Suppressor macrophage (primary cell): ENCODE results near the gene CHRNA4.
"Not testable (repeated sequence)": the region's sequence is repeated elsewhere in the genome, so short reads cannot be mapped to it uniquely, and the experiment has no call there.

ENCODE experiments used
- DNase-seq, 4 experiments: peaks; one replicate each; pipeline ENCODE4 v3.0.0-alpha.2; 2020 to 2022

CHRNA4 gene

DNA sequence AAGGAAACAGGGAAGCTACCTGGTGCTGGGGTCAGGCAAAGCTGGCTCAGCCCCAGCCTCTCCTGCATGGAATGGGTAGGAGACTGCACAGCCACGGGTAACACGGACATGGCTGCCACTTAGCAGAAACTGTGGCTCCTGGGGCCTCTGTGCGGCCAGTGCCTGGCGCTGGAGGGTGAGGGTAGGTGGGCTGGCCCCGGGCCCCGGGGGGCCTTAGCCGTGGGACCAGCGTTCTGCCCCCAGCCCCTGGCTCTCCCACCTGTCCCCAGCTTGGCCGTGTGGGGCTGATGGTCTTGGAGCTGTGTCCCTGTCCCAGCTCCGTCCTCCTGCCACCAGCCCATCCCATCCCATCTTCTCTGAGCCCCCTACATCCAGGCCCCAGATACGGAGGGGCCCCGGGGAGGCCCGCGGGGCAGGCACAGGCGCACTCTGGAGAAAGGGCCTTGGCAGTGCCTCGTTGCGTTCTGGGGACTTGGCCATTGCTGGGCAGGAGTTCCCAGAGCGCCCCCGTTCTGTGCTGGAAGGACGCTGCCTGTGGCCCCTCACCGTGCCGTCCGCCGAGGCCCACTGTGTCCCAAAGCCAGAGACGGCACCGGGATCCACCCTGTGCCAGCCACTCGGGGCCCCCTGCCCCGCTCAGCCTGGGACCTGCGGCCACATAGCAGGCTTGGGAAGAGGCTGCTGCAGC lies 12.2 kb downstream of the CHRNA4 start:
- DNase-seq, result no peak

DNA sequence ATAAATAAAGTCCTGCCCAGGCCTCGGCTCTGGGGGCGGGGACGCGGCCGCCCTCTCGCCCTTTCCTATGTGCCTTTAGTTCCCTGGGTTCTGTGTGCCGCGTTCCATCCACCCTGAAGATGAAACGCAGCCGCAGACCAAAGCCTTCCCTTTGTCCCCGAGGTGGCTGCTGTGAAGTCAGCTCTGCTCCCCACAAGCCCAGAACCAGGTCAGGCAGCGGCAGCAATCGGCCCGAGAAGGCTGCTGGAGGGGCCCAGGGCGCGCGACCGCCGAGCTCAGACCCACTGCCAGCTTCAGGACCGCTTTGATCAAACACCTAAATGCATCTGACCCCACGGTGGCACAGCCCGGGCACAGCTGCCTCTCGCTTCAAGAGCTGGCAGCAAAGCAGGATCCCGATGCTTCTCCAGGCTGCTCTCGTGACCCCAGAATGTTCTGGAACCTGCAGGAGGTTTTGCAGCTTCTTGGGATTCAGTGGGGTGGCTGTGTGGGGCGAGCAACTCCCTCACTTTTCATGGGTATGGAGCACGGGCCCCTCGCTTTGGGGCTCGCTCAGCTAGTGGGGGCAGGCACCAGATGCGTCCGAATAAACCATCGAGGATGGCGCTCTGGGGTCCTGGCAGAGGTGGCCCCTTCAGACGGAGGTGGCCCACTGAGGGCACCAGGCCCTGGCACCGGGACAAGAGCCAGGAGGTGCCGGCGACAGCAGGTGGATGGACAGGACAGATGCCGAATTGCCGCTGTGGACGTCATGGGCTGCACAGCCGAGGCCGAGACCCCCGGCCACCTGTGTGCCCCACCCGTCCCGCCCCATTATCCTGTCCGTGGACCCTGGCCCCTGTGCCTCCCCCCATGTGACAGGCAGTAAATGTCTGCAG lies 13.0 kb downstream of the CHRNA4 start:
- DNase-seq, result no peak

DNA sequence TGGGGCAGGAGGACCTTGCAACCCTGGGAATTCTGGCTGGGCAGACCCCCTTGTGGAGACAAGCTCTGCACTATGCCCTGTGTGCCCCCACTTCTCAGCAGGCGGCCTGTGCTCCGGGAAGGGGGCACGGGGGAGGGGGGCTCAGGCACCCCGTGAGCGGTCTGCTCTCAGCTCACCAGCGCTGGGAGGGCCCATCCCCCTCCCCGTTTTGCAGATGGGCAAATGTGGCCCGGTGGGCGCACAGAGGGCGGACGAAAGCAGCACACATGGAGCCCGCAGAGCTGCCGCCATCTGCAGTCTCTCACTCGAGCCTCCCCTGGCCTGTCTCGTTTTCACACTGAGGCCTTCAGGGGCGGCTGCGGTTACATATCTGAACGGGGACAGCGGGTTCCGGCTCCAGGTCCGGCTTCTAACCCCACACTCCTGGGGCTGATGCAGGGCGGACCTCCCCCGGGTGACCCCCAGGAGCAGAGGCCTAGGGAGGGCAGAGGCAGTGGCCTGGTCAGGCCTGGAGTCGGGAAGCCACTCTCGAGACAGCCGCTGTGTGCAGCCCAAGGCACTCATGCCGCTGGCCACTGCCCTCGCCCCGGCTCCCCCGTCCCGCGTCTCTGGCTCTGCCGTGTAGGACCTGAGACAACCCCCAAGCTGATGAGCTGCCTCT lies 13.9 kb downstream of the CHRNA4 start:
- no peak for DNase-seq

DNA sequence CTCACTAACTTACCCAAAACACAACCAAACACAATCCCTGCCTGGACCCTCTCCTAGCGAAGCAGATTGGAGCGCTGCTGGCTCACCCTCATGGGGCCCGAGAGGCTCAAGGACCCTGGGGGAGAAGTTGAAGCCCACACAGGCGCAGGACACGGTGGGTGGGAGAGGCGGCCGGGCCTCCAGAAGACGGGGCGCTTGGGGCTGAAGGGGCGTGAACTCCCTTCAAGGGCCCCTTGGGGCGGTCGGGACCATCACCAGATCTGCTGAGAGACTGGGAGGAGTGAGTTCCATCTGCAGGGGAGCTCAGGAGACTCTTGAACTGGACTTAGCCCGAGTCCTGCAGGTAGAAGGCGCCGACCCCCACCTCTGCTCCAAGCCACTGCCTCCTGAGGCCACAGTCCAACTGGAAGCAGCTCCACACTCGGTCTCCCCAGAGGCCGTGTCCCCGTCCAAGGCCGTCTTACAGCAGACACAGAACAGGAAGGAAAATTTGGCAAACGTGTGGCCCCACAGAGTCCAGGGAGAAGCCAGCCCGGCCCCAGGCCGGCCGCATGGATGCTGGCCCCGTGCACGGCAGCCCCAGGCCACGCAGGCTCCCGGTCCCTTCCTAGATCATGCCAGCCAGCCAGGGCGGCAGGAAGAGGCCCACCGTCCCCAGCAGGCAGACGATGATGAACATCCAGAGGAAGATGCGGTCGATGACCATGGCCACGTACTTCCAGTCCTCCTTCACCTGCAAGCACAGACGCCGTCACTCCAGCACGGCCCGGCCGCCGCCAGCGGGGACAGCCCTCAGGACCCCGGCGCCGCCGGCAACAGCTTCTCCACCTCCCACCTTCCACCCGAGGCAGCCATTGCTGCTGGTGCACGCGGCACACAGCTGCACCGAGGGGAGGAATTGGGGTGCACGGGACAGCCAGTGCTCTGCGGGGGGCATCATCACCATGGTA lies 14.7 kb downstream of the CHRNA4 start:
- no peak for DNase-seq

DNA sequence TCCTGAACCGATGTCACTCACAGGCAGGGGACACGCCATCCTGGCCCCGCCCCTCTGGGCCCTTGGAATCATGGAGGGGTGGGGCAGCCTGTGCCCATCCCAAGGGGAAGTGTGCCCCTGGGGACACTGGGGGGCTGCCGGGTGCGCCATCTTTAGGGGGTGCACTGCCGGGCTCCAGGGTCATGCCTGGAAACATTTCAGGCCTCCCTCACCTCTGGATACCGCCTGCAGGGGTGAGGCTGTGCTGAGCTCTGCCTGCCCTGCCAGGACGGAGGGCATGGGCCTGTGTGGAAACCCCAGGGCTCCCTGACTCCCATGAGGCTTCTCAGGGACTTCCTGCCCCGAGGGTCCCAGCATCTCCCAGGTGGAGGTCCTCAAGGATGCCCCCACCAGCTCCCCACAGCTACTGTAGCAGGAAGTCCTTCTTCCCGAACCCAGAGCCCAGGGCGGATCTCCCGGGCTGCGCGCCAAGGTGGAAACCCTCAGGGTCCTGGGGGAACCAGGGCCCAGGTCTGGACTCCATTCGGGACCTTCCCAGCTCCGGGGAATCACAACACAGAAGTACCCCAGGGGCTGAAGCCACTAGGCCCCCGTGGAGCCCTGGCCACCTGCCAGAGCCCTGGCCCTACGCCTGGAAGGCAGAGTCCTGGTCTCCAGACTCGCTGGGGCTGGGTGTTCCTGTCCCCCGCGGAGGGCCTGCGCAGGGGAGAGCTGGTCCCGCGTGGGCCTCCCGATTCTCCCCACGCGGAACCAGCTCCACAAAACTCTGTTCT lies 15.6 kb downstream of the CHRNA4 start:
- DNase-seq, result no peak

DNA sequence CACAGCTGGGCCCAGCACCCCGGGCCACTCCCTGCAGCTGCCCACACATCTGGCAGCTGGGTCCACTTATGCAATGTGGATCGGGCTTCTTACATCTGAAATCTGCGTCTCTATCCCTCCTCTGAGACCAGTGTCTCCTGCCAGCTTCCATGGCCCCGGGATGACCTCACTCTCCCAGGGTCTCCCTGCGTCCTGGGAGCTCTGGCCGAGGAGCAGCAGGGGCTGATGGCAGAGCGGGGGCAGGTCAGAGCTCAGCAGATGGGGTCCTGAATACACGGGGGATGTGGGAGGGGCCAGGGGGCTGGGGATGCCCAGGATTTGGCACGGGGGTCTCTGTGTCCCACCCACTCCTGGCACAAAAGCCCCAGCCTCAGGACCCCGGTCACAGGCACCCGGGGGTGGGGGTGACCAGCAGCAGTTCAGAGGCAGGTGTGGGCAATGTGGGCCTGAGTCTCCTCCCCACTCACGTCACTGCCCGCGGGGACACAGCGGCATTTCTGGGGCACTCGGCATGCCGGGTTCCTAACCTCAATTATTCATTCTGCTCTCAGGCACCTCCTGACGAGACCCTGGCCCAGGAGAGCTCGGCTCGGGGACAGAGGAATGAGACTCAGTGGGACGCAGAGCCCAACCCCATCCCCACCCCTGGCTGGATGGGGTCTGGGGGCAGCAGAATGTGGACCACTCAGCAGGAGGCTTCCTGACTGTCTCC lies 16.4 kb downstream of the CHRNA4 start:
- DNase-seq, result no peak

DNA sequence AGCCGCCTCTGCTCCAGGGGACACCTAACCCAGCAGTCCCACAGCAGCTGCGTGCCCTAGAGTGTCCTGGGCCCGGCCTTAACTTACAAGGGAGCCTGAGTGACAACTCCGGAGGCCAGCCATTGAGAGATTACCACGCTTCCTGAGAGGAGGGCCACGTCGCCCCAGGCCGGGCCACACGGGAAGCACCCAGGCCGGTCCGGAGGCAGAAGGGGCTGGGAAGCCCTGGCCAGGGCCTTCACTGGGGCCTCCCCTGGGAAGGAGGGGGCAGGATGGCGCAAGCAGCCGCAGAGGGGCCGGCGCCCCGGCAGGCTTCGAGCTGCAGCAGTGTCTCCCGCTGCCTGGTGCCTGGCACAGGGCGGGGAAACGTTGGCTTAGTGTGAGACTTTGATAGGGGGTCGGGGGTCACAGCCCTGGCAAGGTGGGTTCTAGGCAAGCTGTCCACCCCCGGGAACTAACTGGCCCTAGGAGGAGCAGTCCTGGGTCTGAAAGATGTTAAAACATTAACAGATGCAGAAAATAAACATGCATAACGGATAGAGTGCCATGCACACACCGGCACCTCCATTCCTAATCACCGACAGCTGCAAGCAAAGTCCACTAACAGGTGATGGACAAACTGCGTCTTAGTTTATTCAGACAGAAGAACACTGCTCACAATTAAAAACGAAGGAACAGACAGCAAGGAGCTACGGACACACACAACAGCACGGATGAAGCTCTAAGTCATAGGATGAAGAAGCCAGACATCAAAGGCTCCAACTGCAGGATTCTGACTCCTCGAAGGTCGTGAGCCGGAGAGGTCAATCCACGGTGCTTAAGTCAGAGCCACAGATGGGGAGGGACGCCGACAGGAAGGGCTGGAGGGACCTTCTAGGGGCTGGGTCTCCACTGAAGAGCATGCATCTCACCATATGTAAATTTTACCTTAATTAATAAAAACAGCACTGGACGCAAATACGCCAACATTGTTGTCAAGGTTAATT lies 17.4 kb downstream of the CHRNA4 start:
- no peak for DNase-seq

DNA sequence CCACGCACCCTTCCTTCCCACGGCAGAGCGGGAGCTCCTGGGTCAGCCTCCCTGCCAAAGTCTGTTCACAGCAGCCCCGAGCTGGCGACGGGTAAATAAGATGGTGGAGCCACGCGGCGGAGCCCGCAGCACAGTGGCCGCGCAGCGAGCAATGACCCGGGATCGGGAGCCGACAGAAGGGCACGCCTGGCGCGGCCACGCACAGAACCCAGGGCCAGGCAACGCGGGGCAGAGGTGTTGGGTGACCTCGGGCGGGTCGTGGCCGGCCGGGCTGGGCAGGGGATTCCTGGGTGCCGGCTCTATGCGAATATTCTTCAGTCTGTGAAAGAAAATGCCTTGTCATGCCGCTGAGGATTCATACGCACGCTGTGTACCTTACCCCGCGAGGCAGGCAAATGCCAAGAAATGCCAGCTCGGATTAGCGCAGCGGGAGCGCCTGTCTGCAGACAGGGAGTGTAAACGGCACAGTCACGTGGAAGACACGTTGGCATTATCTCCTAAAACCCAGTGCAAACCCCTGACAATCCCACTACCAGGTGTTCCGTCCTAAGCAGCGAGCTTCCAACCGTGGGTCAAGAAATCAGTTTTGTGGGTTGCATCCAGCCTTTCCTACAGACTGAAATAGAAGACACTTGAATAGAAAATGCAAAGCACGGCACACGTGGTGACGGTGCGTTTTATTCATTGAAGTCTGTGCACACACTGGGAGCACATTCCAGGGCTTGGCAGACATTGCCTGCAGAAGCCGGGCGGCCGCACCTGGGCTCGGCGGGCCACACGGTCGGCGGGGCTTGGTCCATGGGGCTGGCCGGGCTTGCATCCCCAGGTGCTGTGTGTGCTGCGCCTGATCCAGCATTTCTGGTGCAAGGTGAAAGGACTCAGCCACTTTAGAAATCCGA lies 18.3 kb downstream of the CHRNA4 start:
- DNase-seq, result no peak

DNA sequence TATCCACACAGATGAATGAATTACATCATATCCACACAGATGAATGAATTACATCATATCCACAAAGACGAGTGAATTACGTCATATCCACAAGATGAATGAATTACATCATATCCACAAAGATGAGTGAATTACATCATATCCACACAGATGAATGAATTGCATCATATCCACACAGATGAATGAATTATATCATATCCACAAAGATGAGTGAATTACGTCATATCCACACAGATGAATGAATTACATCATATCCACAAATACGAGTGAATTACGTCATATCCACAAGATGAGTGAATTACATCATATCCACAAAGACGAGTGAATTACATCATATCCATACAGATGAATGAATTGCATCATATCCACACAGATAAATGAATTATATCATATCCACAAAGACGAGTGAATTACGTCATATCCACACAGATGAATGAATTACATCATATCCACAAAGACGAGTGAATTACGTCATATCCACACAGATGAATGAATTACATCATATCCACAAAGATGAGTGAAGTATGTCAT lies 20.9 kb downstream of the CHRNA4 start:
- not testable (repeated sequence) for DNase-seq

DNA sequence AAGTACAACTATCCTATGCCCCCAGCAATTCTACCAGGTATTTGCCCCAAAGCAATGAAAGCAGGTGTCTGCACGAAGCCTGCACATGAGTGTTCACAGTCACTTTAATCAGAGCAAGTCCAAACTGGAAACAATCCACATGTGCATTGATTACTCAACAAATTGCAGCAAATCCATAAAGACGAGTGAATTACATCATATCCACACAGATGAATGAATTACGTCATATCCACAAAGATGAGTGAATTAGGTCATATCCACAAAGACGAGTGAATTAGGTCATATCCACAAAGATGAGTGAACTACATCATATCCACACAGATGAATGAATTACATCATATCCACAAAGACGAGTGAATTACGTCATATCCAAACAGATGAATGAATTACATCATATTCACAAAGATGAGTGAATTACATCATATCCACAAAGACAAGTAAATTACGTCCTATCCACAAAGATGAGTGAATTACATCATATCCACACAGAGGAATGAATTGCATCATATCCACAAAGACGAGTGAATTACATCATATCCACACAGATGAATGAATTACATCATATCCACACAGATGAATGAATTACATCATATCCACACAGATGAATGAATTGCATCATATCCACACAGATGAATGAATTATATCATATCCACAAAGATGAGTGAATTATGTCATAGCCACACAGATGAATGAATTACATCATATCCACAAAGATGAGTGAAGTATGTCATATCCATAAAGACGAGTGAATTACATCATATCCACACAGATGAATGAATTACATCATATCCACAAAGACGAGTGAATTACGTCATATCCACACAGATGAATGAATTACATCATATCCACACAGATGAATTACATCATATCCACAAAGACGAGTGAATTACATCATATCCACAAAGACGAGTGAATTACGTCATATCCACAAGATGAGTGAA lies 21.7 kb downstream of the CHRNA4 start:
- DNase-seq, result not testable (repeated sequence)

DNA sequence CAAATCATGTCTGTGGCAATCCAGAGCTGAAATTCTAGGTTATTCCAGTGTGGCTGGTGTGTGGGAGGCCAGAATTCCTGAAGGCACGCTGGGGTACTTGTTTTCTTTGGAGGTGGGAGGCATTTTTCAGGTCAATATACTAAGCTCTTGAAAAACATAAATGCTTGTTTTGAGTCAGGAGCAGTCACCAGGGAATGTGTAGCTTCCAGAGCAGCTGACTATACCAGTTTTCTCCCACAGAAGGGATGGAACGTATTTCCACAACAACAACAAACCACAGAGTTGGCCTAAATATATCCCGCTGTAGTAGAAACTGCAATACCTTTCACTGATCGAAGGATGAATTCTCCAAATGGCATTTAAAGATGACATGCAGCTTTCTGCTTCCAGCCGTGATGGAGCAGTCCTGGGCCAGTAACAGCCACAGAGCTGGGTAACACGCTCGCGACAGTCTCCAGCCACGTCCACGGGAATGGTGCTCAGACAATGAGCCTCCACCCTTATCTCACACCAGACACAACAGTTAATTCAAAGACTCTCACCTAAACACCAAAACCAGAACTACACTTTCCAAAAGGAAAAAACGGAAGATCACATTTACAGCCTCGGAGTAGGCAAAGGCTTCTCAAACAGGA lies 23.2 kb downstream of the CHRNA4 start:
- DNase-seq, result no peak

DNA sequence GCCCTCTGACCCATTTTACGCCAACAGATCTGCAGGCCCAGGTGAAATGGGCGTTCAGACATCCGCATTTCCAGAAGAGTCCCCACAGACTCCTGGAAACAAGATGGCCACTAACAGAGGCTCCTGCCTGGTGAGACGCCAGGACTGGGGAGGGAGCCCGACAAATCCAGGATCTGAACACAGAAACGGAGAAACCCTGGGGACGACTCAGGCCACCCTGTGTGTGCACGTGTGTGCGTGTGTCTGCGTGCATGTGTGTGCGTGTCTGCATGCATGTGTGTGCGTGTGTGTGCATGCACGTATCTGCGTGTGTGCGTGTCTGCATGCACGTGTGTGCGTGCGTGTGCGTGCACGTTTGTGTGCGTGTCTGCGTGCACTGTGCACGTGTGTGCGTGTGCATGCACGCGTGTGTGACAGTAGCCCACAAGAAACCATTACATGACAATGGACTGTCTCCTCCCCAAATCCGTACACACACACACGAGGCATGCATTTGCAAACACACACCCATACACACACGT lies 24.9 kb downstream of the CHRNA4 start:
- DNase-seq, result no peak

DNA sequence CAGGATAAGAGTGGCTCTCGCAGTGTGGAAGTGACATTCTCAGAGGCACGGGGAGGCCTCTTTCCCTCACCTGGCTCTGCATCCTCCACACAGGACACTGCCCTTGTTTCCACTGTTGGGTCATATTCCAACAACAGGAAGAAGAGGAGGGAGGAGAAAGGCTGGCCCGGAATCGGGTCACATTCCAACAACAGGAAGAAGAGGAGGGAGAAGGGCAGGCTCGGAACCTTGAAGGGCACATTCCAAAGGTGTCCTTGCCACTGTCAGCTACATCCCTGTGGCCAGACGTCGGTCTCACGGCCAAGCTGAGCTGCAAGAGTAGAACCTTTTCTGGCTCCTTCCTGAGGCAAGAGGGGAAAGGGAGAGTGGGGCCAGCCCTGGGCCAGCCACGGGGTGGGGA lies 25.4 kb downstream of the CHRNA4 start:
- no peak for DNase-seq

DNA sequence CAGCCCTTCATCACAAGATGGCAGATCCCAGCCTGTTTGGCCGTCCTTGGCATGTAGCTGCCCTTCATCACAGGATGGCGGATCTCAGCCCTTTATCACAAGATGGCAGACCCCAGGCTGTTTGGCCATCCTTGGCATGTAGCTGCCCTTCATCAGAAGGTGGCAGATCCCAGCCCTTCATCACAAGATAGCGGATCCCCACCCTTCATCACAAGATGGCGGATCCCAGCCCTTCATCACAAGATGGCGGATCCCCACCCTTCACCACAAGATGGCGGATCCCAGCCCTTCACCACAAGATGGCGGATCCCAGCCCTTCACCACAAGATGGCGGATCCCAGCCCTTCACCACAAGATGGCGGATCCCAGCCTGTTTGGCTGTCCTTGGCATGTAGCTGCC lies 26.1 kb downstream of the CHRNA4 start:
- DNase-seq, result not testable (repeated sequence)

DNA sequence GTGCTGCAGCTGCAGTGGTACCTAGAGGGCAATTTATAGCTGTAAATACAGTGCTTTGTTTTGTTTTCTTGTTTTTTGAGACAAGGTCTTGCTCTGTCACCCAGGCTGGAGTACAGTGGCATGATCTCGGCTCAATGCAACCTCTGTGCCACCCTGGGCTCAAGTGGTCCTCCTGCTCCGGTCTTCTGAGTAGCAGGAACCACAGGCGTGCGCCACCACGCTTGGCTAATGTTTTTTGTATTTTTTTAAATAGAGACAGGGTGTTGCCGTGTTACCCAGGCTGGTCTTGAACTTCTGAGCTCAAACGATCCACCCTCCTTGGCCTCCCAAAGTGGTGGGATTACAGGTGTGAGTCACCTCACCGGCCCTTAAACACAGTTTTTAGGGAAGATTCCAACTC lies 26.8 kb downstream of the CHRNA4 start:
- DNase-seq, result no peak

DNA sequence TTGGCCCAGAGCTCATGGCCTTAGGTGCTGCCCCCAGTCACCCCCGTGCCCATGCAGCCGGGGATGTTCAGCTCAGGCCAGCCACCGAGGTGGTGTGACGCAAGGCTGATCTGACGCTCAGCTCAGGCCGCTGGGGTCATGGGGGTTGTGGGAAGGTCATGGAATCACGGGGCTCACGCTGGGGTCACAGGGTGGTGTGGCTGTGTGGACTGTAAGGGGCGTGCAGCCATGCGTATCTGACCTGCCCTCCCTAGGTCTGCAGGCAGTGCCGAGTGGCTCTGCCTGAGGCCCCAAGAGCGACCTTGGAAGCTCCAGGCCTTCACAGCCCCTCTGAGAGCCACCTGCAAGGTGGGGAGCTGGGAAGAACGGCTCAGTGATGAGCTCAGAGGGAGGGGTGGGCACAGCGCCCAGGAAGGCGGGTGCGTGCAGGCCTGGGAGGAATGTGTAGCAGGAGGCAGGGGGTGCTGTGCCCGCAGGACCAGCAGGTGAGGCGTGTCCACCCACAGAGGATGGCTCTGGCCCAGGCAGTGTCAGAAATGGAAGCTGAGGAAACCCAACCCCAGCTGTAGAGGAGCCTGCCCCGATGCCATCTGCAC lies 27.8 kb downstream of the CHRNA4 start:
- DNase-seq, result no peak
